ENCODE data around the gene PDE4D.

- TF ChIP-seq, protein P1, sequence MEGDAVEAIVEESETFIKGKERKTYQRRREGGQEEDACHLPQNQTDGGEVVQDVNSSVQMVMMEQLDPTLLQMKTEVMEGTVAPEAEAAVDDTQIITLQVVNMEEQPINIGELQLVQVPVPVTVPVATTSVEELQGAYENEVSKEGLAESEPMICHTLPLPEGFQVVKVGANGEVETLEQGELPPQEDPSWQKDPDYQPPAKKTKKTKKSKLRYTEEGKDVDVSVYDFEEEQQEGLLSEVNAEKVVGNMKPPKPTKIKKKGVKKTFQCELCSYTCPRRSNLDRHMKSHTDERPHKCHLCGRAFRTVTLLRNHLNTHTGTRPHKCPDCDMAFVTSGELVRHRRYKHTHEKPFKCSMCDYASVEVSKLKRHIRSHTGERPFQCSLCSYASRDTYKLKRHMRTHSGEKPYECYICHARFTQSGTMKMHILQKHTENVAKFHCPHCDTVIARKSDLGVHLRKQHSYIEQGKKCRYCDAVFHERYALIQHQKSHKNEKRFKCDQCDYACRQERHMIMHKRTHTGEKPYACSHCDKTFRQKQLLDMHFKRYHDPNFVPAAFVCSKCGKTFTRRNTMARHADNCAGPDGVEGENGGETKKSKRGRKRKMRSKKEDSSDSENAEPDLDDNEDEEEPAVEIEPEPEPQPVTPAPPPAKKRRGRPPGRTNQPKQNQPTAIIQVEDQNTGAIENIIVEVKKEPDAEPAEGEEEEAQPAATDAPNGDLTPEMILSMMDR (conservative IDR thresholded peaks at IDR 0.05; ENCODE audit: low read depth, low read length): no peak
- TF ChIP-seq BHLHE40 (IDR thresholded peaks at IDR 0.05; ENCODE audit: low read depth, low read length) (no peak), POLR2A (IDR thresholded peaks at IDR 0.05; ENCODE audit: low read depth, low read length) (no peak)
- TF ChIP-seq, protein P2, sequence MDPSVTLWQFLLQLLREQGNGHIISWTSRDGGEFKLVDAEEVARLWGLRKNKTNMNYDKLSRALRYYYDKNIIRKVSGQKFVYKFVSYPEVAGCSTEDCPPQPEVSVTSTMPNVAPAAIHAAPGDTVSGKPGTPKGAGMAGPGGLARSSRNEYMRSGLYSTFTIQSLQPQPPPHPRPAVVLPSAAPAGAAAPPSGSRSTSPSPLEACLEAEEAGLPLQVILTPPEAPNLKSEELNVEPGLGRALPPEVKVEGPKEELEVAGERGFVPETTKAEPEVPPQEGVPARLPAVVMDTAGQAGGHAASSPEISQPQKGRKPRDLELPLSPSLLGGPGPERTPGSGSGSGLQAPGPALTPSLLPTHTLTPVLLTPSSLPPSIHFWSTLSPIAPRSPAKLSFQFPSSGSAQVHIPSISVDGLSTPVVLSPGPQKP (IDR thresholded peaks at IDR 0.05; ENCODE audit: borderline replicate concordance, low read depth, low read length): no peak
These were observed 264.0 kb downstream of the PDE4D start for GRCh38 chr5:59629561-59629960.

All from IMR-90 (cell line).